Measurements from ENCODE around the gene SMCR8. TPM values are rescaled to one million over a fixed set of nuclear protein-coding genes. Genes with fewer than 3 reads are reported as not detected.

SMCR8 gene
- total and polyA plus RNA-seq, 2 of the 8 experiments (the other 6 are each of a cell fraction or from before 2014, with no cell fraction given), result 6.9 to 18.5 TPM

- Histone ChIP-seq H2BK5ac (ENCODE audit: low read depth, low read length) (no peak overlapping the region), H2BK120ac (replicated peaks; ENCODE audit: low read depth, low read length) (no peak overlapping the region), H3K4me1 (replicated peaks in 1 of 4; ENCODE audit: control insufficient read depth in 3 of 4, insufficient read depth in 4 of 4, low read length in 3 of 4) (no peaks in the 10 kb centered on the region), H4K5ac (ENCODE audit: insufficient read length, low read depth, low read length) (no peak overlapping the region), H3K79me1 (ENCODE audit: low read depth, low read length) (no peaks in the 10 kb centered on the region; the same call in 1 of the 2 replicates), H3K4ac (replicated peaks; ENCODE audit: insufficient read length, low read depth, low read length) (no peak overlapping the region), H3K4me3 (ENCODE audit: extremely low read depth in 1 of 4, insufficient read depth in 2 of 4, low read depth in 3 of 4, low read length in 4 of 4) (no peak overlapping the region), H3K14ac (ENCODE audit: insufficient read length) (no peak overlapping the region), H3K27me3 (replicated peaks in 1 of 4; ENCODE audit: control insufficient read depth in 3 of 4, extremely low read depth in 1 of 4, insufficient read depth in 3 of 4, low read length in 3 of 4) (no peaks in the 10 kb centered on the region), H2BK15ac (ENCODE audit: low read length) (no peak overlapping the region), H2BK12ac (ENCODE audit: low read depth, low read length) (no peak overlapping the region), H3K9me3 (ENCODE audit: insufficient read depth in 2 of 2, low read depth in 1 of 2, low read length in 1 of 2) (peaks cover 0 to 4% of the 10 kb centered on the region in 2 experiments; a peak in 1 of 4 replicates), H3K36me3 (ENCODE audit: control insufficient read depth in 2 of 4, insufficient read depth in 4 of 4, low read length in 3 of 4) (peaks cover 26 to 56% (median 43%) of the 10 kb centered on the region in 4 experiments), H3K9ac (replicated peaks in 1 of 4; ENCODE audit: extremely low read depth in 1 of 4, low read depth in 3 of 4, low read length in 3 of 4) (no peak overlapping the region), H4K91ac (replicated peaks; ENCODE audit: insufficient read length, low read length) (no peak overlapping the region), H3K79me2 (ENCODE audit: control insufficient read depth in 1 of 2, insufficient read depth in 2 of 2, low read length in 2 of 2) (no peaks in the 10 kb centered on the region), H4K8ac (ENCODE audit: extremely low read depth, insufficient read depth, low read length) (peak overlapping the region; percentile 31), H3K18ac (ENCODE audit: extremely low read depth, low read length) (no peak overlapping the region), H3K23ac (ENCODE audit: insufficient read length) (no peak overlapping the region), H3K4me2 (ENCODE audit: insufficient read depth in 1 of 2, low read depth in 2 of 2, low read length in 2 of 2) (no peak overlapping the region), H4K20me1 (replicated peaks in 1 of 2; ENCODE audit: control insufficient read depth in 1 of 2, insufficient read depth in 2 of 2, low read length in 2 of 2) (peaks cover 4% of the 10 kb centered on the region in 2 experiments), H2BK20ac (ENCODE audit: low read length) (no peak overlapping the region), H3K56ac (replicated peaks; ENCODE audit: insufficient read length, low read depth, low read length) (no peak overlapping the region), H3K27ac (ENCODE audit: low read depth, low read length) (no peak overlapping the region), H2AFZ (ENCODE audit: low read length) (no peak overlapping the region), H3K23me2 (ENCODE audit: low read depth, low read length) (no peaks in the 10 kb centered on the region), H2AK5ac (ENCODE audit: low read depth, low read length) (no peak overlapping the region)
- CTCF ChIA-PET (ENCODE audit: partially characterized antibody), result interaction anchor here (1.0 to 7.6 kb wide), 3 partner anchors 9 to 15 kb away, joined by 3 to 58 read pairs (median 4); no protein-coding TSS in a partner anchor
- FAIRE-seq (no peak), DNase-seq (ENCODE audit: low read depth in 1 of 2, low spot score in 2 of 2) (no peak)
- WGBS, 2 experiments (ENCODE audit: extremely low coverage in 1 of 2, insufficient coverage in 1 of 2, insufficient read length in 1 of 2, insufficient replicate concordance in 2 of 2, low coverage in 1 of 2, low lambda C conversion rate in 2 of 2, missing lambda C conversion rate in 1 of 2), result 92% methylated on average over 4 of the region's 4 CpGs; no CpG with 5 or more reads in 1 of the 2 experiments
- POLR2A ChIA-PET (ENCODE audit: partially characterized antibody), result interaction anchor here (5.5 to 6.3 kb wide), 2 partner anchors 13 to 14 kb away, joined by 37 to 52 read pairs; no protein-coding TSS in a partner anchor
- TF ChIP-seq KDM5A (IDR thresholded peaks at IDR 0.05; ENCODE audit: low read length) (no peak), YY1 (IDR thresholded peaks at IDR 0.05; ENCODE audit: low read depth, low read length) (no peak), SP4 (IDR thresholded peaks at IDR 0.05; ENCODE audit: low read length) (no peak), E2F6 (IDR thresholded peaks at IDR 0.05) (no peak), RXRA (IDR thresholded peaks at IDR 0.05; ENCODE audit: insufficient read depth, low read depth, low read length) (no peak), MAFK (IDR thresholded peaks at IDR 0.05; ENCODE audit: low read depth, low read length) (no peak), GTF2F1 (IDR thresholded peaks at IDR 0.05; ENCODE audit: borderline replicate concordance, low read depth, low read length) (no peak), TCF12 (IDR thresholded peaks at IDR 0.05; ENCODE audit: low read depth, low read length) (no peak), KDM1A (IDR thresholded peaks at IDR 0.05; ENCODE audit: borderline replicate concordance, low read length) (no peak), HDAC6 (IDR thresholded peaks at IDR 0.05; ENCODE audit: low read depth, low read length) (no peak), RAD21 (IDR thresholded peaks at IDR 0.05 in 1 of 2, conservative IDR thresholded peaks at IDR 0.05 in 1 of 2; ENCODE audit: low read depth in 2 of 2, low read length in 2 of 2) (no peak), JUN (IDR thresholded peaks at IDR 0.05; ENCODE audit: low read depth, low read length) (no peak)
- TF ChIP-seq, protein P1, sequence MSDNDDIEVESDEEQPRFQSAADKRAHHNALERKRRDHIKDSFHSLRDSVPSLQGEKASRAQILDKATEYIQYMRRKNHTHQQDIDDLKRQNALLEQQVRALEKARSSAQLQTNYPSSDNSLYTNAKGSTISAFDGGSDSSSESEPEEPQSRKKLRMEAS (IDR thresholded peaks at IDR 0.05), result no peak
Measured at GRCh38 chr17:18332909-18333489, 17.9 kb downstream of the SMCR8 start.
